IMR-90 (cell line): ENCODE results near the gene JPH3. TPM values are rescaled to one million over a fixed set of nuclear protein-coding genes. Genes with fewer than 3 reads are reported as not detected.

Experiments used
- ATAC-seq: fragments of 200-7000 bp; cut with Tn5 transposase; 2 replicates; pipeline ENCODE4 v1.9.1; 2020; ENCODE audit warnings: low read depth, mild to moderate bottlenecking, moderate library complexity
- BruUV-seq: library from RNA; stranded (reverse); fragments of 400-500 nt; replicated peaks from 2 replicates; lab custom pipeline; 2021; lab: Mats Ljungman, UMichigan
- CTCF ChIA-PET: fragments of 300-600 bp; formaldehyde crosslinking; extraction: SDS; loops from one replicate; lab custom pipeline; 2021; ENCODE audit warnings: antibody characterized with exemption; lab: Yijun Ruan, JAX
- POLR2A ChIA-PET: fragments of 300-600 bp; sonication (Branson Sonifier 250); formaldehyde crosslinking; loops from one replicate; lab custom pipeline; 2022; ENCODE audit warnings: antibody characterized with exemption; ENCODE audit not compliant: unreplicated experiment; lab: Charles Lee
- DNase-seq: peaks from one replicate; pipeline ENCODE4 v3.0.0; 2013
- H2AFZ ChIP-seq: replicated peaks from 2 replicates; pipeline ENCODE3; 2013; ENCODE audit warnings: low read length, mild to moderate bottlenecking; ENCODE audit not compliant: poor library complexity
- H2AK5ac ChIP-seq: 2 replicates; pipeline ENCODE4 v1.6.1; 2013; ENCODE audit warnings: low read depth, low read length, inconsistent platforms
- H2AK9ac ChIP-seq: replicated peaks from 2 replicates; pipeline ENCODE3; 2013; ENCODE audit warnings: mild to moderate bottlenecking, low read depth, low read length, moderate library complexity; ENCODE audit not compliant: poor library complexity
- H2BK120ac ChIP-seq: 2 replicates; pipeline ENCODE4 v1.6.1; 2013; ENCODE audit warnings: low read depth, low read length, inconsistent platforms
- H2BK15ac ChIP-seq: 3 replicates; pipeline ENCODE4 v1.6.1; 2013; ENCODE audit warnings: low read depth, low read length, inconsistent platforms
- H2BK20ac ChIP-seq: 2 replicates; pipeline ENCODE4 v1.6.1; 2013; ENCODE audit warnings: low read depth, mild to moderate bottlenecking, inconsistent platforms, low read length, moderate library complexity
- H2BK5ac ChIP-seq: 2 replicates; pipeline ENCODE4 v1.6.1; 2013; ENCODE audit warnings: mild to moderate bottlenecking, low read depth, low read length, inconsistent platforms; ENCODE audit not compliant: poor library complexity, severe bottlenecking
- H3K14ac ChIP-seq: replicated peaks from 2 replicates; pipeline ENCODE4 v1.6.1; 2013; ENCODE audit warnings: low read depth, low read length, inconsistent platforms
- H3K18ac ChIP-seq: 2 replicates; pipeline ENCODE4 v1.6.1; 2013; ENCODE audit warnings: low read depth, low read length, control low read depth
- H3K23ac ChIP-seq: 2 replicates; pipeline ENCODE4 v1.6.1; 2013; ENCODE audit warnings: low read depth, low read length, inconsistent platforms
- H3K27ac ChIP-seq: 2 replicates; pipeline ENCODE4 v1.5.1; 2013; ENCODE audit warnings: mild to moderate bottlenecking, control low read depth, low read length; ENCODE audit not compliant: insufficient read depth
- H3K27me3 ChIP-seq: 2 replicates; pipeline ENCODE4 v1.6.1; 2013; ENCODE audit warnings: low read length; ENCODE audit not compliant: control insufficient read depth, insufficient read depth
- H3K36me3 ChIP-seq: 2 replicates; pipeline ENCODE4 v1.6.1; 2013; ENCODE audit warnings: low read length, mixed read lengths; ENCODE audit not compliant: control insufficient read depth, insufficient read depth
- H3K4ac ChIP-seq: 2 replicates; pipeline ENCODE4 v1.6.1; 2013; ENCODE audit warnings: low read depth, low read length, inconsistent platforms
- H3K4me1 ChIP-seq: 2 replicates; pipeline ENCODE4 v1.6.1; 2013; ENCODE audit warnings: low read length, mixed read lengths; ENCODE audit not compliant: control insufficient read depth, insufficient read depth
- H3K4me2 ChIP-seq: 2 replicates; pipeline ENCODE4 v1.6.1; 2013; ENCODE audit warnings: low read depth, mild to moderate bottlenecking, control low read depth, low read length, moderate library complexity
- H3K4me3 ChIP-seq: 2 replicates; pipeline ENCODE4 v1.5.1; 2013; ENCODE audit warnings: low read depth, mild to moderate bottlenecking, control low read depth, low read length, moderate library complexity; ENCODE audit not compliant: insufficient read depth
- H3K56ac ChIP-seq: 2 replicates; pipeline ENCODE4 v1.6.1; 2013; ENCODE audit warnings: low read length, inconsistent platforms; ENCODE audit not compliant: insufficient read depth; ENCODE audit errors: extremely low read depth
- H3K79me1 ChIP-seq, 2 experiments: 2 replicates each; pipeline ENCODE4 v1.6.1; 2013; ENCODE audit warnings: low read length in 2 of 2, inconsistent platforms in 1 of 2, low read depth in 1 of 2
- H3K9ac ChIP-seq: 2 replicates; pipeline ENCODE4 v1.6.1; 2013; ENCODE audit warnings: low read depth, low read length, control low read depth
- H3K9me1 ChIP-seq: 2 replicates; pipeline ENCODE4 v1.6.1; 2013; ENCODE audit warnings: low read length, inconsistent platforms; ENCODE audit not compliant: insufficient read depth
- H3K9me3 ChIP-seq: 2 replicates; pipeline ENCODE4 v1.6.1; 2013; ENCODE audit warnings: low read length; ENCODE audit not compliant: control insufficient read depth, insufficient read depth
- H4K20me1 ChIP-seq: 2 replicates; pipeline ENCODE4 v1.6.1; 2013; ENCODE audit warnings: low read length, inconsistent platforms; ENCODE audit not compliant: insufficient read depth
- H4K5ac ChIP-seq: 2 replicates; pipeline ENCODE4 v1.6.1; 2013; ENCODE audit warnings: mild to moderate bottlenecking, low read depth, low read length, control low read depth
- H4K8ac ChIP-seq, 2 experiments: 2 replicates each; pipeline ENCODE4 v1.6.1; 2013; ENCODE audit warnings: low read depth in 2 of 2, low read length in 2 of 2, control low read depth in 1 of 2, inconsistent platforms in 1 of 2
- H4K91ac ChIP-seq: 2 replicates; pipeline ENCODE4 v1.6.1; 2013; ENCODE audit warnings: low read depth, low read length, inconsistent platforms; ENCODE audit not compliant: insufficient read depth
- BHLHE40 ChIP-seq: fragments of 150-350 bp; IDR thresholded peaks from 2 replicates; pipeline ENCODE4 v1.6.1; 2016; ENCODE audit warnings: mild to moderate bottlenecking, low read depth, low read length
- CEBPB ChIP-seq: IDR thresholded peaks from 2 replicates; pipeline ENCODE4 v1.6.1; 2012; ENCODE audit warnings: low read depth, low read length, improper control_type of control experiment
- CHD1 ChIP-seq: IDR thresholded peaks from 2 replicates; pipeline ENCODE4 v1.6.1; 2012; ENCODE audit warnings: low read depth, low read length, improper control_type of control experiment
- ELK1 ChIP-seq: fragments of 150-350 bp; IDR thresholded peaks from 2 replicates; pipeline ENCODE4 v1.6.1; 2016; ENCODE audit warnings: low read depth, mild to moderate bottlenecking, low read length, moderate library complexity, borderline replicate concordance
- FOS ChIP-seq: fragments of 150-350 bp; IDR thresholded peaks from 2 replicates; pipeline ENCODE4 v1.6.1; 2016; ENCODE audit warnings: low read depth, low read length
- MAFK ChIP-seq: IDR thresholded peaks from 2 replicates; pipeline ENCODE4 v1.6.1; 2012; ENCODE audit warnings: low read depth, low read length, improper control_type of control experiment
- MAZ ChIP-seq: IDR thresholded peaks from 2 replicates; pipeline ENCODE4 v1.6.1; 2012; ENCODE audit warnings: low read depth, mild to moderate bottlenecking, low read length, improper control_type of control experiment, moderate library complexity, borderline replicate concordance
- MXI1 ChIP-seq: IDR thresholded peaks from 2 replicates; pipeline ENCODE4 v1.6.1; 2012; ENCODE audit warnings: low read depth, mild to moderate bottlenecking, low read length, moderate library complexity, borderline replicate concordance
- NFE2L2 ChIP-seq: fragments of 150-350 bp; IDR thresholded peaks from 2 replicates; pipeline ENCODE4 v1.6.1; 2016; ENCODE audit warnings: low read depth, mild to moderate bottlenecking, low read length
- POLR2A ChIP-seq: IDR thresholded peaks from 2 replicates; pipeline ENCODE4 v1.6.1; 2012; ENCODE audit warnings: mild to moderate bottlenecking, low read depth, low read length
- RAD21 ChIP-seq: IDR thresholded peaks from 2 replicates; pipeline ENCODE4 v1.6.1; 2012; ENCODE audit warnings: low read length, improper control_type of control experiment
- RCOR1 ChIP-seq: IDR thresholded peaks from 2 replicates; pipeline ENCODE4 v1.6.1; 2012; ENCODE audit warnings: mild to moderate bottlenecking, low read length, improper control_type of control experiment; ENCODE audit not compliant: insufficient replicate concordance
- RFX5 ChIP-seq: IDR thresholded peaks from 2 replicates; pipeline ENCODE4 v1.8.0; 2012; ENCODE audit warnings: low read depth, mild to moderate bottlenecking, low read length, moderate library complexity
- SMC3 ChIP-seq: fragments of 150-350 bp; IDR thresholded peaks from 2 replicates; pipeline ENCODE4 v1.6.1; 2016; ENCODE audit warnings: low read depth, mild to moderate bottlenecking, antibody characterized with exemption, low read length, moderate library complexity
- USF2 ChIP-seq: fragments of 150-350 bp; IDR thresholded peaks from 2 replicates; pipeline ENCODE4 v1.6.1; 2017; ENCODE audit warnings: mild to moderate bottlenecking, antibody characterized with exemption, low read length, low read depth
- WGBS, 2 experiments: methylation state at CpG; one replicate each; pipeline versions ENCODE4 v1.1.5 to v1.1.7; 2013; ENCODE audit warnings: missing lambda C conversion rate in 2 of 2; ENCODE audit not compliant: insufficient read length in 1 of 2; ENCODE audit errors: extremely low coverage in 2 of 2; 5-methylcytosine and 5-hydroxymethylcytosine counted together
- dilution Hi-C: fragments of 300-500 bp; cut with HindIII; formaldehyde crosslinking; loops from one replicate; pipeline ENCODE4 v1.14.3; 2018; ENCODE audit warnings: low sequenced_read_pairs; ENCODE audit not compliant: unreplicated experiment
- in situ Hi-C: fragments of 300-500 bp; cut with MboI; formaldehyde crosslinking; loops from 3 replicates; pipeline ENCODE4 v1.14.3; 2019; ENCODE audit warnings: low sequenced_read_pairs, inconsistent platforms, mixed read lengths
- intact Hi-C: fragments of 100-400 bp; cut with micrococcal nuclease; formaldehyde crosslinking; loops from 2 replicates; pipeline ENCODE4 v1.10.0; 2022
- polyA plus RNA-seq, 3 experiments: library from polyadenylated mRNA; depleted of rRNA; stranded (reverse); fragments of >200 nt; gene quantifications; 2 replicates each; pipeline ENCODE4 v1.2.3, GENCODE V29; 2012; ENCODE audit warnings: low replicate concordance in 1 of 3
- total RNA-seq: library from RNA; depleted of rRNA; stranded (reverse); fragments of >200 nt; gene quantifications from 2 replicates; pipeline ENCODE4 v1.2.3, GENCODE V29; 2012

The JPH3 gene
- total and polyA plus RNA-seq, 2 of the 4 experiments (the other 2 are of a cell fraction), result 0.03 TPM; not detected in 1

GRCh38 chr16:87636050-87636684 lies 33.9 kb downstream of the JPH3 start:
- Histone ChIP-seq H3K4me3 (no peak overlapping the region), H2BK15ac (no peak overlapping the region), H3K9ac (no peak overlapping the region), H3K9me3 (peaks cover 3% of the 10 kb centered on the region), H3K36me3 (no peaks in the 10 kb centered on the region), H2BK120ac (no peak overlapping the region), H3K27ac (no peak overlapping the region), H3K9me1 (no peaks in the 10 kb centered on the region), H3K56ac (no peak overlapping the region), H3K4me1 (no peaks in the 10 kb centered on the region), H2AFZ (peak overlapping the region; percentile 79), H2AK9ac (no peak overlapping the region), H2BK5ac (no peak overlapping the region), H3K4ac (no peak overlapping the region), H4K91ac (no peak overlapping the region), H2AK5ac (no peak overlapping the region), H4K8ac (no peak overlapping the region), H3K14ac (no peak overlapping the region), H3K18ac (no peak overlapping the region), H4K20me1 (no peaks in the 10 kb centered on the region), H3K4me2 (peak overlapping the region; percentile 52; the same call in 1 of the 2 replicates), H3K23ac (no peak overlapping the region), H4K5ac (no peak overlapping the region), H3K79me1 (no peaks in the 10 kb centered on the region), H2BK20ac (no peak overlapping the region), H3K27me3 (peaks cover 38% of the 10 kb centered on the region)
- POLR2A ChIA-PET, result no interaction called here
- DNase-seq, result peak; percentile 64
- BruUV-seq, result no TSS peak
- dilution Hi-C loops, result no loop called here
- in situ Hi-C loops, result loop anchor here (5.0 to 10.0 kb wide), 2 partner anchors 219 to 311 kb away; no protein-coding TSS in a partner anchor
- CTCF ChIA-PET, result interaction anchor here (0.7 to 2.8 kb wide), 18 partner anchors 8 to 248 kb away, joined by 3 to 10 read pairs (median 4); no protein-coding TSS in a partner anchor
- ATAC-seq, result peak; percentile 97
- 0% methylated on average over 3 of the region's 31 CpGs; no CpG with 5 or more reads in 1 of the 2 experiments for whole genome bisulfite sequencing, 2 experiments
- intact Hi-C loops, result loop anchor here (1.0 to 10.0 kb wide), 5 partner anchors 48 to 1071 kb away; partner anchors contain the start of genes C16orf95 and FOXC2
- peak; percentile 83 for TF ChIP-seq CEBPB
- 0 out of 2 replicates have a peak, but pooled peaks have one; percentile 7 for TF ChIP-seq MXI1
- TF ChIP-seq POLR2A, result 0 out of 2 replicates have a peak, but pooled peaks have one; percentile 24
- no peak for TF ChIP-seq RCOR1
- peak; percentile 81 for TF ChIP-seq SMC3
- no peak for TF ChIP-seq BHLHE40
- no peak for TF ChIP-seq ELK1
- no peak for TF ChIP-seq USF2
- no peak for TF ChIP-seq NFE2L2
- no peak for TF ChIP-seq MAFK
- peak; percentile 39; the same call in 1 of the 2 replicates for TF ChIP-seq MAZ
- no peak for TF ChIP-seq FOS
- TF ChIP-seq RFX5, result no peak
- TF ChIP-seq CHD1, result no peak
- peak; percentile 91 for TF ChIP-seq RAD21
